ENCODE results near the gene LLGL2.

- no peak for TF ChIP-seq CTCF (IDR thresholded peaks at IDR 0.05; ENCODE audit: insufficient read depth, low read depth, low read length)
- no peak for TF ChIP-seq EZH2 (IDR thresholded peaks at IDR 0.05; ENCODE audit: insufficient read depth, low read length)
Observed at GRCh38 chr17:75511270-75511609, 14.3 kb upstream of the LLGL2 start.

Measured in astrocyte (in vitro differentiated cells and primary cell).